ENCODE results near the gene MCOLN2. TPM values are rescaled to one million over a fixed set of nuclear protein-coding genes. Genes with fewer than 3 reads are reported as not detected.

MCOLN2 gene
- total RNA-seq, 1 experiment from 2014 or later, result 1.3 TPM

DNA sequence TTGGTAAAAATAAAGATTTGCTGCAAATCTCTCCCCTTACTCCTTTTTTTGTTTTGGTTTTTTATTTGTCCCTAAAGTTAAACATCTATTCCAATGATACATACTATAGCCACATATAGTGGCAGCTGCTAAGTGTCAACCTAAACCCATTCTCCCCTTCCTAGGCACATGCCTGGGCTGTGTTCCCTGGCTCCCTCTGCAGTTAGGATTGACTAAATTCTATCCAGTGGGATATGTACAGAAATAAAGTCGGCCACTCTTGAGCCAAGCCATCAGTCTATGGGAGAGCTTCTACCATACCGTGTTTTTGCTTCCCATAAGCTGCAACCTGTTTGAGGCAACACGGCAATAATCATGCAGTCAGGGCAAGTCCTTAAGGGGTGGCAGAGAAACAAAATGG lies 27.8 kb upstream of the MCOLN2 start:
- Histone ChIP-seq H3K23ac (ENCODE audit: insufficient read length, low read depth, low read length) (no peak overlapping the region), H3K9me3 (ENCODE audit: control insufficient read depth, low read depth, low read length) (no peaks in the 10 kb centered on the region), H3K56ac (ENCODE audit: insufficient read length, low read depth, low read length) (no peak overlapping the region), H4K5ac (ENCODE audit: insufficient read length, low read depth, low read length) (no peak overlapping the region), H2BK5ac (ENCODE audit: insufficient read length, low read length) (no peak overlapping the region), H3K14ac (ENCODE audit: insufficient read depth, low read length) (no peak overlapping the region), H2BK20ac (ENCODE audit: low read depth, low read length, poor library complexity, severe bottlenecking) (no peak overlapping the region), H3K79me1 (ENCODE audit: insufficient read depth, low read depth, low read length, poor library complexity, severe bottlenecking) (no peaks in the 10 kb centered on the region), H2BK12ac (ENCODE audit: insufficient read length, low read depth, low read length) (no peak overlapping the region), H3K27me3 (ENCODE audit: insufficient read depth, low read length) (no peaks in the 10 kb centered on the region), H4K20me1 (ENCODE audit: control insufficient read depth, insufficient read depth, insufficient read length) (no peaks in the 10 kb centered on the region), H3K27ac (ENCODE audit: insufficient read length, low read depth, low read length) (no peak overlapping the region), H3K4me1 (ENCODE audit: insufficient read depth, low read length) (no peaks in the 10 kb centered on the region), H3K79me2 (ENCODE audit: insufficient read depth, low read length) (no peaks in the 10 kb centered on the region), H3K9ac (ENCODE audit: extremely low read depth, insufficient read length, low read length) (no peak overlapping the region), H2AFZ (ENCODE audit: low read length) (no peak overlapping the region), H4K8ac (replicated peaks; ENCODE audit: insufficient read length, low read depth, low read length) (no peak overlapping the region), H3K4ac (ENCODE audit: low read depth, low read length) (no peak overlapping the region), H3T11ph (ENCODE audit: low read length) (no peak overlapping the region), H3K18ac (ENCODE audit: insufficient read length, low read depth, low read length) (no peak overlapping the region), H3K4me2 (ENCODE audit: insufficient read depth, insufficient read length, low read length) (no peak overlapping the region), H4K91ac (ENCODE audit: insufficient read length, low read depth, low read length) (no peak overlapping the region), H3K23me2 (ENCODE audit: insufficient read length, low read depth, low read length, poor library complexity, severe bottlenecking) (no peaks in the 10 kb centered on the region), H2BK120ac (ENCODE audit: low read depth, low read length, poor library complexity, severe bottlenecking) (no peak overlapping the region), H2AK5ac (ENCODE audit: insufficient read length, low read length) (no peak overlapping the region), H2BK15ac (ENCODE audit: low read depth, low read length) (no peak overlapping the region)
- no peaks in the 10 kb centered on the region for H3K9me3 Mint-ChIP-seq
- H3K4me1 Mint-ChIP-seq, result 0 out of 4 replicates have a peak, but pooled peaks cover 0 to 3% of the 10 kb centered on the region in 2 experiments
- DNase-seq, result no peak
- no peak overlapping the region for H3K4me3 Mint-ChIP-seq
- TF ChIP-seq, protein P1, sequence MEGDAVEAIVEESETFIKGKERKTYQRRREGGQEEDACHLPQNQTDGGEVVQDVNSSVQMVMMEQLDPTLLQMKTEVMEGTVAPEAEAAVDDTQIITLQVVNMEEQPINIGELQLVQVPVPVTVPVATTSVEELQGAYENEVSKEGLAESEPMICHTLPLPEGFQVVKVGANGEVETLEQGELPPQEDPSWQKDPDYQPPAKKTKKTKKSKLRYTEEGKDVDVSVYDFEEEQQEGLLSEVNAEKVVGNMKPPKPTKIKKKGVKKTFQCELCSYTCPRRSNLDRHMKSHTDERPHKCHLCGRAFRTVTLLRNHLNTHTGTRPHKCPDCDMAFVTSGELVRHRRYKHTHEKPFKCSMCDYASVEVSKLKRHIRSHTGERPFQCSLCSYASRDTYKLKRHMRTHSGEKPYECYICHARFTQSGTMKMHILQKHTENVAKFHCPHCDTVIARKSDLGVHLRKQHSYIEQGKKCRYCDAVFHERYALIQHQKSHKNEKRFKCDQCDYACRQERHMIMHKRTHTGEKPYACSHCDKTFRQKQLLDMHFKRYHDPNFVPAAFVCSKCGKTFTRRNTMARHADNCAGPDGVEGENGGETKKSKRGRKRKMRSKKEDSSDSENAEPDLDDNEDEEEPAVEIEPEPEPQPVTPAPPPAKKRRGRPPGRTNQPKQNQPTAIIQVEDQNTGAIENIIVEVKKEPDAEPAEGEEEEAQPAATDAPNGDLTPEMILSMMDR (conservative IDR thresholded peaks at IDR 0.05), result peak; percentile 47
- no peaks in the 10 kb centered on the region for H3K36me3 Mint-ChIP-seq (ENCODE audit: insufficient read depth in 1 of 3, low read depth in 3 of 3)
- no peaks in the 10 kb centered on the region for H3K27me3 Mint-ChIP-seq (ENCODE audit: low read depth)
- H3K27ac Mint-ChIP-seq, result no peak overlapping the region
- WGBS (ENCODE audit: extremely low coverage, insufficient read length, low lambda C conversion rate), result no CpG with 5 or more reads among the region's 3 CpGs

All from H9 (cell line).